ENCODE data around the gene METTL9.
"Not testable (repeated sequence)": the region's sequence is repeated elsewhere in the genome, so short reads cannot be mapped to it uniquely, and the experiment has no call there.

Gene METTL9

GRCh38 chr16:21611556-21612384 lies 12.4 kb downstream of the METTL9 start:
- DNase-seq = no peak

- no peak for DNase-seq
Measured at GRCh38 chr16:21613361-21613760, 14.0 kb downstream of the METTL9 start.

- no peak for DNase-seq
Measured at GRCh38 chr16:21613781-21614180, 14.4 kb downstream of the METTL9 start.

GRCh38 chr16:21614896-21615295 lies 15.5 kb downstream of the METTL9 start:
- DNase-seq = no peak

GRCh38 chr16:21617607-21618006 lies 18.2 kb downstream of the METTL9 start:
- no peak for DNase-seq

GRCh38 chr16:21618281-21618680 lies 18.9 kb downstream of the METTL9 start:
- DNase-seq = no peak

- no peak for DNase-seq
Measured at GRCh38 chr16:21619765-21620425, 20.5 kb downstream of the METTL9 start.

- no peak for DNase-seq
Measured at GRCh38 chr16:21620592-21620991, 21.2 kb downstream of the METTL9 start.

- DNase-seq = no peak
Measured at GRCh38 chr16:21622545-21622944, 23.2 kb downstream of the METTL9 start.

- DNase-seq = no peak
Measured at GRCh38 chr16:21625026-21625425, 25.6 kb downstream of the METTL9 start.

GRCh38 chr16:21626659-21627277 lies 27.4 kb downstream of the METTL9 start:
- no peak for DNase-seq

- no peak for DNase-seq
Measured at GRCh38 chr16:21628121-21628726, 28.8 kb downstream of the METTL9 start.

- no peak for DNase-seq
Measured at GRCh38 chr16:21628772-21629171, 29.4 kb downstream of the METTL9 start.

GRCh38 chr16:21629616-21630539 lies 30.5 kb downstream of the METTL9 start:
- DNase-seq = not testable (repeated sequence)

GRCh38 chr16:21630866-21631265 lies 31.5 kb downstream of the METTL9 start:
- DNase-seq = not testable (repeated sequence)

GRCh38 chr16:21631376-21631775 lies 32.0 kb downstream of the METTL9 start:
- DNase-seq = not testable (repeated sequence)

- DNase-seq = not testable (repeated sequence)
Measured at GRCh38 chr16:21631951-21632575, 32.7 kb downstream of the METTL9 start.

- no peak for DNase-seq
Measured at GRCh38 chr16:21634216-21634615, 34.8 kb downstream of the METTL9 start.

GRCh38 chr16:21635694-21636093 lies 36.3 kb downstream of the METTL9 start:
- DNase-seq = not testable (repeated sequence)

GRCh38 chr16:21637032-21637968 lies 37.9 kb downstream of the METTL9 start:
- no peak for DNase-seq

- DNase-seq = no peak
Measured at GRCh38 chr16:21638573-21638975, 39.2 kb downstream of the METTL9 start.

Measured in RPMI8226 (cell line).